ENCODE results near the gene ZNF577. TPM values are rescaled to one million over a fixed set of nuclear protein-coding genes. Genes with fewer than 3 reads are reported as not detected.

ZNF577 gene
- total and polyA plus RNA-seq, 2 donors (not counting 3 experiments of a cell fraction or from before 2014, with no cell fraction given): 4.0 to 4.7 TPM

DNA sequence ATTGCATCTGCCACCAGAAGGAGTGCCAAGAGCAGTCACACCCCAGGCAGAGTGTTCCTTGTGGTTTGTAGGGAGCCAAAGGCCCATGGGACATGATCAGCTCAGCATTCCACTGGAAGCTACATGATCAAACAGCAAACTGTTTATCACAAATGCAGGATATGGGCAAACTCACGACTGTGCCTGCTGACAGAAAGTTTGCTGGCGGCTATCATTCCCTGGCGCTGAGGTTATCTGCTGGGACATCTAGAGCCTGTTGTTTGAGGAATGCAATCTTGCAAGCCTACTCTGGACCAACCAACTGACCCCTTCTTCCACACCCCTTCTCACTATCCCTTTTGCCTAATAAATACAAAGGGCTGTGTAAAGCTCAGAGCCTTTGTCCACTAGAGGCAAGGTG, 31.9 kb upstream of the ZNF577 start:
- no peaks in the 10 kb centered on the region for H3K36me3 ChIP-seq (ENCODE audit: control insufficient read depth in 2 of 2, extremely low read depth in 1 of 2, insufficient read depth in 2 of 2, low read length in 2 of 2)
- no peaks in the 10 kb centered on the region for H3K4me1 ChIP-seq (ENCODE audit: control insufficient read depth, extremely low read depth, insufficient read depth, low read length)
- CTCF ChIA-PET: no interaction called here
- no peaks in the 10 kb centered on the region for H3K9me1 ChIP-seq (replicated peaks; ENCODE audit: control insufficient read depth, extremely low read depth, insufficient read depth, low read length)
- TF ChIP-seq EZH2 (IDR thresholded peaks at IDR 0.05; ENCODE audit: borderline replicate concordance, low read depth, low read length, severe bottlenecking) (no peak), POLR2AphosphoS5 (IDR thresholded peaks at IDR 0.05; ENCODE audit: insufficient read depth, low read depth, low read length) (no peak), FOS (IDR thresholded peaks at IDR 0.05; ENCODE audit: borderline replicate concordance, insufficient read depth, low read length) (no peak)
- TF ChIP-seq, protein P1, sequence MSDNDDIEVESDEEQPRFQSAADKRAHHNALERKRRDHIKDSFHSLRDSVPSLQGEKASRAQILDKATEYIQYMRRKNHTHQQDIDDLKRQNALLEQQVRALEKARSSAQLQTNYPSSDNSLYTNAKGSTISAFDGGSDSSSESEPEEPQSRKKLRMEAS (IDR thresholded peaks at IDR 0.05; ENCODE audit: insufficient read depth, insufficient read length): no peak
- no TSS peak for BruUV-seq (replicated peaks)
- H4K20me1 ChIP-seq (replicated peaks; ENCODE audit: control insufficient read depth, extremely low read depth, insufficient read depth, low read length): no peaks in the 10 kb centered on the region
- no peak overlapping the region for H3K9ac ChIP-seq (replicated peaks; ENCODE audit: extremely low read depth, insufficient read depth, low read length)
- intact Hi-C loops (cut with micrococcal nuclease): loop anchor here (10.0 kb wide), 1 partner anchor 215 kb away; the partner anchor contains the start of gene ZNF616
- FAIRE-seq (no peak), DNase-seq (ENCODE audit: low read depth, low spot score) (no peak)
- no peak overlapping the region for H3K27ac ChIP-seq (ENCODE audit: insufficient read depth, low read depth, low read length)
- H2AFZ ChIP-seq (ENCODE audit: low read depth, low read length): no peak overlapping the region
- POLR2A ChIA-PET: no interaction called here
- H3K9me3 ChIP-seq (replicated peaks; ENCODE audit: control insufficient read depth, insufficient read depth, low read length): peaks cover 26% of the 10 kb centered on the region
- no peak overlapping the region for H3K4me3 ChIP-seq (replicated peaks in 1 of 3; ENCODE audit: insufficient read depth in 1 of 3, low read depth in 1 of 3, low read length in 3 of 3)
- no peak overlapping the region for H3K4me2 ChIP-seq (ENCODE audit: insufficient read depth, low read length)
- no peaks in the 10 kb centered on the region for H3K79me2 ChIP-seq (ENCODE audit: control insufficient read depth, insufficient read depth, low read length)
- dilution Hi-C loops (cut with MboI; ENCODE audit: extremely low pct_ligation_motif_present, low sequenced_read_pairs): no loop called here
- no peaks in the 10 kb centered on the region for H3K27me3 ChIP-seq (ENCODE audit: control insufficient read depth in 2 of 2, insufficient read depth in 2 of 2, low read length in 2 of 2)

GRCh38 chr19:51916167-51916566, 28.4 kb upstream of the ZNF577 start:
- DNase-seq (ENCODE audit: low read depth, low spot score) (no peak), FAIRE-seq (no peak)
- H3K27me3 ChIP-seq (ENCODE audit: control insufficient read depth in 2 of 2, insufficient read depth in 2 of 2, low read length in 2 of 2): no peaks in the 10 kb centered on the region
- H3K79me2 ChIP-seq (ENCODE audit: control insufficient read depth, insufficient read depth, low read length): no peaks in the 10 kb centered on the region
- dilution Hi-C loops (cut with MboI; ENCODE audit: extremely low pct_ligation_motif_present, low sequenced_read_pairs): no loop called here
- no peaks in the 10 kb centered on the region for H3K4me1 ChIP-seq (ENCODE audit: control insufficient read depth, extremely low read depth, insufficient read depth, low read length)
- H4K20me1 ChIP-seq (replicated peaks; ENCODE audit: control insufficient read depth, extremely low read depth, insufficient read depth, low read length): no peaks in the 10 kb centered on the region
- intact Hi-C loops (cut with micrococcal nuclease): no loop called here
- POLR2A ChIA-PET: no interaction called here
- CTCF ChIA-PET: no interaction called here
- no peak for TF ChIP-seq EZH2 (IDR thresholded peaks at IDR 0.05; ENCODE audit: borderline replicate concordance, low read depth, low read length, severe bottlenecking)
- TF ChIP-seq, protein P1 (IDR thresholded peaks at IDR 0.05; ENCODE audit: insufficient read depth, insufficient read length): no peak
- TF ChIP-seq POLR2AphosphoS5 (IDR thresholded peaks at IDR 0.05; ENCODE audit: insufficient read depth, low read depth, low read length): no peak
- no peak for TF ChIP-seq CTCF (IDR thresholded peaks at IDR 0.05; ENCODE audit: extremely low read depth in 1 of 2, insufficient read depth in 1 of 2, low read depth in 1 of 2, low read length in 2 of 2)
- no peak for TF ChIP-seq MYC (IDR thresholded peaks at IDR 0.05; ENCODE audit: low read depth, low read length)
- no peak for TF ChIP-seq JUN (IDR thresholded peaks at IDR 0.05; ENCODE audit: borderline replicate concordance, insufficient read depth, insufficient read length, low read depth)
- TF ChIP-seq POLR2A (IDR thresholded peaks at IDR 0.05; ENCODE audit: low read depth, low read length): no peak
- no peak for TF ChIP-seq FOS (IDR thresholded peaks at IDR 0.05; ENCODE audit: borderline replicate concordance, insufficient read depth, low read length)
- TF ChIP-seq GATA2 (IDR thresholded peaks at IDR 0.05; ENCODE audit: insufficient read depth, insufficient read length, low read depth, low read length): no peak
- no peak overlapping the region for H3K4me3 ChIP-seq (replicated peaks in 1 of 3; ENCODE audit: insufficient read depth in 1 of 3, low read depth in 1 of 3, low read length in 3 of 3)
- no peaks in the 10 kb centered on the region for H3K9me1 ChIP-seq (replicated peaks; ENCODE audit: control insufficient read depth, extremely low read depth, insufficient read depth, low read length)
- H3K27ac ChIP-seq (ENCODE audit: insufficient read depth, low read depth, low read length): no peak overlapping the region
- H2AFZ ChIP-seq (ENCODE audit: low read depth, low read length): no peak overlapping the region
- no TSS peak for BruUV-seq (replicated peaks)
- H3K9ac ChIP-seq (replicated peaks; ENCODE audit: extremely low read depth, insufficient read depth, low read length): no peak overlapping the region
- H3K36me3 ChIP-seq (ENCODE audit: control insufficient read depth in 2 of 2, extremely low read depth in 1 of 2, insufficient read depth in 2 of 2, low read length in 2 of 2): no peaks in the 10 kb centered on the region
- H3K9me3 ChIP-seq (replicated peaks; ENCODE audit: control insufficient read depth, insufficient read depth, low read length): peaks cover 21% of the 10 kb centered on the region
- H3K4me2 ChIP-seq (ENCODE audit: insufficient read depth, low read length): no peak overlapping the region

Data from endothelial cell of umbilical vein (primary cell).